Right cardiac atrium (tissue), 5 donors: ENCODE results near the gene EYA2. TPM values are rescaled to one million over a fixed set of nuclear protein-coding genes. Genes with fewer than 3 reads are reported as not detected.

ENCODE experiments used
- ATAC-seq, 2 donors: fragments of 200-7000 bp; cut with Tn5 transposase; one replicate each; pipeline versions ENCODE4 v1.8.0 to v1.9.1; 2020; ENCODE audit warnings: moderate library complexity in 2 of 2, mild to moderate bottlenecking in 1 of 2
- DNase-seq, 3 donors: peaks; one replicate each; pipeline ENCODE4 v3.0.0-alpha.2; 2020
- H3K27ac ChIP-seq: one replicate; pipeline ENCODE4 v1.5.1; 2013; ENCODE audit warnings: mild to moderate bottlenecking, low read length, control low read depth, moderate library complexity
- H3K27me3 ChIP-seq: one replicate; pipeline ENCODE4 v1.6.1; 2013; ENCODE audit not compliant: control insufficient read depth, insufficient read depth
- H3K4me1 ChIP-seq: one replicate; pipeline ENCODE4 v1.6.1; 2013; ENCODE audit warnings: low read length; ENCODE audit not compliant: control insufficient read depth, insufficient read depth
- H3K4me3 ChIP-seq: one replicate; pipeline ENCODE4 v1.5.1; 2013; ENCODE audit warnings: low read length, control low read depth
- H3K9me3 ChIP-seq: one replicate; pipeline ENCODE4 v1.6.1; 2013; ENCODE audit warnings: low read length; ENCODE audit not compliant: control insufficient read depth
- WGBS: extraction: QIAGEN DNeasy Blood & Tissue Kit; methylation state at CpG from one replicate; pipeline ENCODE4 v1.1.7; 2013; 5-methylcytosine and 5-hydroxymethylcytosine counted together
- intact Hi-C, 4 donors: fragments of 100-400 bp; cut with DNase I; formaldehyde crosslinking; loops; one replicate each; pipeline versions ENCODE4 v1.11.0 to v1.14.0; 2022 to 2023
- polyA plus RNA-seq: library from polyadenylated mRNA; stranded (reverse); fragments of 200-250 nt; gene quantifications from one replicate; pipeline ENCODE4 v1.2.3, GENCODE V29; 2013
- total RNA-seq, 4 donors: library from RNA; stranded (reverse); fragmentation: NEBNext Ultra II Directional; extraction: Animal tissue kit (Norgen Biotek cat#: 25700); gene quantifications; one replicate each; pipeline ENCODE4 v1.2.1, GENCODE V29; 2021
- donor health status: healthy with polysubstance abuse.
- donor health status: DM: no; HTN: yes; CAD: no.
- donor health status: DM: no; HTN: no; CAD: no.
- donor health status: DM: no; HTN: yes; CAD: no; lungs with severe emphysema.
- donor health status: DM: yes; HTN: yes; CAD: no.

Gene EYA2
- total and polyA plus RNA-seq, 5 donors = 1.6 to 3.7 (median 3.4) TPM

DNA sequence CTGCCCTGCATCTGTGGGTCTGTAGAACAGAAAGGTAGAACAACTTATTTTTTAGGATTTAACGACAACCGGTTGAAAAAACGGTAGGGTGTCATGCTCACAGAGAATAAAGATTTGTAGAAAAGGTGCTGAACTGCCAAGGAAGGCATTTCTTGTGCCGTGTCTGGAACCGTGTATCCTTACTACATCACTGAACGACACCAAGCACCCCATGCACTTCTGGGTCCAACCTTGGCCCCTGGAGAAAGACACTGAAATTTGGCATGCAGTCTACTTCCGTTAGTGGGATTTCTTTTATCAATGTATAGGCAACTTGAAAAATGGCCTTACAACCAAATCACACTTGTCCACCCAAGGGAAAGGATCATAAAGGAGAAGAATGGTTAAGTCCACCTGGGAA, 316.4 kb downstream of the EYA2 start:
- WGBS = 93% methylated on average over 7 of the region's 7 CpGs
- Histone ChIP-seq H3K27ac (no peak overlapping the region), H3K4me3 (no peak overlapping the region), H3K27me3 (no peaks in the 10 kb centered on the region), H3K4me1 (peaks cover 5% of the 10 kb centered on the region), H3K9me3 (no peaks in the 10 kb centered on the region)
- intact Hi-C loops = loop anchor here in 1 of 4 donors (10.0 kb wide), 1 partner anchor 54 kb away; no protein-coding TSS in a partner anchor
- ATAC-seq (no peak), DNase-seq (no peak)

GRCh38 chr20:47212606-47213207, 318.1 kb downstream of the EYA2 start:
- peak overlapping the region; percentile 15 for H3K27ac ChIP-seq

DNA sequence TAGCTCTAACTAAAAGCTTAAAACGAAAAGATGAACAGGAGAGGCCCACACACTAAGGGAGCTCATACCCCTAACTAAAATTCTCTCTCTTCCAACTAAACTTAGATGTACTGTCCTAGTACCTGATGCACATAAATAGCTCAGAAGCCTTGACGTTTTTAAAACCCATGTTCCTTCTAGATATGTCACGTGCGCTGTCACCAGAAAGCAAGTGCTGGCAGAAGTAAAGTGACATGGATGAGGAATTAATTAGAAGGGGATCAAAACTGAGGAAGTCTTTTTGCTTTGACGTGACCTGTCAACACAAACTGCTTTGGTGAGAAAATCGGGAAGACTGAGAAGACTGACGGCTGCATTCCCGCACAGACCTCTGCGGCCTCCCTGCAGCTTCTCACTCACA, 319.3 kb downstream of the EYA2 start:
- H3K27me3 ChIP-seq = no peaks in the 10 kb centered on the region
- DNase-seq (peak in 1 of 3 donors; percentile 13), ATAC-seq (peak; percentile 38 to 56)
- no peaks in the 10 kb centered on the region for H3K9me3 ChIP-seq
- no peak overlapping the region for H3K4me3 ChIP-seq
- 68% methylated on average over 9 of the region's 9 CpGs for WGBS
- H3K27ac ChIP-seq = peak overlapping the region; percentile 89
- H3K4me1 ChIP-seq = peaks cover 2% of the 10 kb centered on the region
- intact Hi-C loops = loop anchor here in 1 of 4 donors (10.0 kb wide), 1 partner anchor 51 kb away; no protein-coding TSS in a partner anchor

More at GRCh38 chr20:47212606-47213207, 318.1 kb downstream of the EYA2 start:
- Histone ChIP-seq H3K9me3 (no peaks in the 10 kb centered on the region), H3K4me3 (no peak overlapping the region), H3K4me1 (peaks cover 2% of the 10 kb centered on the region), H3K27me3 (no peaks in the 10 kb centered on the region)
- peak in 1 of 2 donors; percentile 6 for ATAC-seq
- peak in 1 of 3 donors; percentile 28 for DNase-seq
- intact Hi-C loops = loop anchor here in 1 of 4 donors (10.0 kb wide), 1 partner anchor 52 kb away; no protein-coding TSS in a partner anchor
- 76% methylated on average over 9 of the region's 9 CpGs for WGBS

- intact Hi-C loops = loop anchor here in 1 of 4 donors (10.0 kb wide), 1 partner anchor 49 kb away; no protein-coding TSS in a partner anchor
Measured at GRCh38 chr20:47215653-47216397, 321.2 kb downstream of the EYA2 start.

GRCh38 chr20:47216819-47217410, 322.3 kb downstream of the EYA2 start:
- no peaks in the 10 kb centered on the region for H3K27me3 ChIP-seq
- intact Hi-C loops = loop anchor here in 1 of 4 donors (10.0 kb wide), 1 partner anchor 48 kb away; no protein-coding TSS in a partner anchor
- no peak for ATAC-seq
- no peaks in the 10 kb centered on the region for H3K9me3 ChIP-seq
- peak in 1 of 3 donors; percentile 3 for DNase-seq
- no peak overlapping the region for H3K27ac ChIP-seq
- WGBS = 88% methylated on average over 7 of the region's 7 CpGs
- no peak overlapping the region for H3K4me3 ChIP-seq
- H3K4me1 ChIP-seq = peaks cover 2% of the 10 kb centered on the region

More at GRCh38 chr20:47215653-47216397, 321.2 kb downstream of the EYA2 start:
- H3K4me1 ChIP-seq = peaks cover 2% of the 10 kb centered on the region
- H3K27ac ChIP-seq = no peak overlapping the region
- H3K9me3 ChIP-seq = no peaks in the 10 kb centered on the region
- H3K27me3 ChIP-seq = no peaks in the 10 kb centered on the region
- WGBS = 77% methylated on average over 10 of the region's 10 CpGs
- H3K4me3 ChIP-seq = no peak overlapping the region
- peak in 1 of 3 donors; percentile 31 for DNase-seq
- ATAC-seq = no peak

DNA sequence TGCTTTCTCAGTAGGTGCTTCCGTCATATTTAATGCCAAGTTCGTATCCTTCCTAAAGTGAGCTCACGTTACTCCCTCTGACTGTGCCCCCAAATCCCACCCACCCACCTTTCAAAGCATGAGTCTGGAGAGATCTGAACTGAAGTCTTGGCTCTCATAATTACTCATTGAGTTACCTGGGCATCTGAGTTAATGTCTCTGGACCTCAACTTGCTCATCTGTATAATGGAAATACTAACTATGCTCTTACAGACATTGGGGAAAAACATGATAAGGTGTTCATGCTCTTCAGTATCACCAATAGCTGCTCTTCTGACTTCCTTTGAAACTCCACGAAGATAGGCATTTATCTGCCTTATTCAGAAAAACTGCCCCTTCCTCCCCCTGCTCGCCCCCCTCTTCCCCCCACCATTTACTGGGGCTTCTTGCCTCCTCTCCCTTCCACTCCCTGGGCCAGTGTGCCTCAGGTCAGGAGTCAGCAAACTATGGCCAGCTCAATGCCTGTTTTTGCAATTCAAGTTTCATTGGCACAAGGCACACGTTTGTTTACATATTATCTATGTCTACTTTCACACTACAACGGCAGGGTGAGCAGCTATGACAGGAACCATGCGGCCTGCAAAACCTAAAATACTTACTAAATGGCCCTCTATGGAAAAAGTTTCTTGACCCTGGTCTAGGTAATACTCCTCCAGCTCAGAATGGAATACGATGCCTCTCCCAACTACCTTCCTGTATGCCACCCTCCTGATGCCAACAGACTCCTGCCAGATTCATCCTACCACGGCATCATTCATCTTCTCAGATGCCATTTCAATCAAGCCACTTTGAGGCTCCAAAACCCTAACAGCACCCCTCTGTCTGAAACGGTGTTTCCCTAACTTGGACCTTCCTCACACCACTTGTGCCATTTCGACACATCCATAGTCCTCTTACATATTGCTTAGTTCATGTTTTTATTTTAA, 323.1 kb downstream of the EYA2 start:
- 71% methylated on average over 12 of the region's 12 CpGs for WGBS
- no peaks in the 10 kb centered on the region for H3K4me1 ChIP-seq
- intact Hi-C loops = loop anchor here in 1 of 4 donors (10.0 kb wide), 1 partner anchor 47 kb away; no protein-coding TSS in a partner anchor

DNA sequence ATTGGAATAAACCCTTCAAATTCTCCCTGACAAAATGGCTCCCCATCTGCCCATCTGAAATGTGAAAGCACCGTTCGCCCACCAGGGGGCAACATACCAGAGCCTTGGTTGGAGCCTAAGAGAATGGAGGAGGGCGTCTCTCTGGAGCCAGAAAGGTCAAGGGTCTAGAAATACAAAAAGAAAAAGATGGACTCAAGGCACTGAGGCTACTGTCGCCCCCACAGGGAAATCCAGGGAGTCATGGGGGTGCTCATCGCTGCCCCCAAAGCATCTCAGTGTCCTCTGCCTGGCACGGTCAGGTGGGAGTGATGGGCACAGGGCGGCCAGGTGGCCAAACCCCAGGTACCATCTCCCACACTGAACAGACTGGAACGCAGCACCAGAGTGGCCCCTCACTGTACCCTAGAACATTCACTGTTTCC, 325.5 kb downstream of the EYA2 start:
- DNase-seq (peak; percentile 33 to 59 (median 36)), ATAC-seq (no peak)
- Histone ChIP-seq H3K27ac (no peak overlapping the region), H3K4me3 (no peak overlapping the region), H3K27me3 (no peaks in the 10 kb centered on the region), H3K4me1 (no peaks in the 10 kb centered on the region), H3K9me3 (no peaks in the 10 kb centered on the region)
- intact Hi-C loops = no loop called here
- 91% methylated on average over 8 of the region's 8 CpGs for WGBS

More for the DNA sequence above, 323.1 kb downstream of the EYA2 start:
- Histone ChIP-seq H3K9me3 (no peaks in the 10 kb centered on the region), H3K27ac (no peak overlapping the region), H3K4me3 (no peak overlapping the region), H3K27me3 (no peaks in the 10 kb centered on the region)
- DNase-seq (peak in 1 of 3 donors; percentile 9), ATAC-seq (no peak)

DNA sequence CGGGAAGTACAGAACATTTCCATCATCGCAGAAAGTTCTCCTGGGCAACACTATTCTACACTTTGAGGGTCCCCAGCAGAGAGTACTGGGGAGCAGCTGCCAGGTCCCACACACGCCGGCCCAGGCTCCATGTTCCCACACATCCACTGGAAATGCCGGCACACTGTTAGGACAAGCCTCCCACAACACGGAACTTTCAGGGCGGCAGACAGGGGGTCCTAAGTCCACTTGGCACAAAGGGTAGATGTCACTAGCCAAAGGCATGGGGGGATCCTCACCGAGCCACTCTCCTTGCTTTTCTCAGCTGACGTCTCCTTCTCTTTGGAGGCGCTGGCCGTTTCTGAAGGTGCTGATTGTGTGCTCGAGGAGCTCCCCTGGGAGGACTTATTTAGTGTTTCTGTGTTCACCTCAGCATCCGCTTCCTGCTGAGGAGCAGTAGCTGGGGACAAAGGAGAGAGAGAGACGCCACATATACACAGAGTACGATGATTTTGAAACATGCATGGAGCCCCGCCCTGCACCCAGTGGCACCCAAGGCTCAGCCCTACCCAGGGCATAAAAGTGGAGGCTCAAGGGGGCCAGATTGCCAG, 326.5 kb downstream of the EYA2 start:
- intact Hi-C loops = no loop called here
- H3K27me3 ChIP-seq = no peaks in the 10 kb centered on the region
- 90% methylated on average over 16 of the region's 16 CpGs for WGBS
- H3K9me3 ChIP-seq = no peaks in the 10 kb centered on the region
- ATAC-seq (no peak), DNase-seq (peak in 2 of 3 donors; percentile 35 to 52)
- no peaks in the 10 kb centered on the region for H3K4me1 ChIP-seq
- H3K4me3 ChIP-seq = no peak overlapping the region
- no peak overlapping the region for H3K27ac ChIP-seq

- Histone ChIP-seq H3K4me3 (no peak overlapping the region), H3K27me3 (no peaks in the 10 kb centered on the region), H3K9me3 (no peaks in the 10 kb centered on the region), H3K27ac (no peak overlapping the region), H3K4me1 (no peaks in the 10 kb centered on the region)
- 89% methylated on average over 12 of the region's 12 CpGs for WGBS
- ATAC-seq (no peak), DNase-seq (no peak)
- intact Hi-C loops = no loop called here
Measured at GRCh38 chr20:47222468-47223119, 328.0 kb downstream of the EYA2 start.
